Neural cell (in vitro differentiated cells): ENCODE data around the gene C4orf36. TPM values are rescaled to one million over a fixed set of nuclear protein-coding genes. Genes with fewer than 3 reads are reported as not detected.
"Not testable (repeated sequence)": the region's sequence is repeated elsewhere in the genome, so short reads cannot be mapped to it uniquely, and the experiment has no call there.

ENCODE experiments used
- H2AFZ ChIP-seq: fragments of 200-600, 300-800 bp; sonication (generic), shearing (Covaris generic); 2 replicates; pipeline ENCODE4 v1.6.0; 2014; ENCODE audit warnings: low read depth, mild to moderate bottlenecking, antibody characterized with exemption, low read length, moderate library complexity
- H3F3A ChIP-seq: fragments of 200-600 bp; shearing (Covaris generic); 2 replicates; pipeline ENCODE4 v1.6.1; 2016; ENCODE audit warnings: mild to moderate bottlenecking, moderate library complexity, mixed read lengths, antibody characterized with exemption, low read length; ENCODE audit not compliant: insufficient read depth, poor library complexity, severe bottlenecking
- H3K27ac ChIP-seq: fragments of 200-600, 300-800 bp; sonication (generic), shearing (Covaris generic); 2 replicates; pipeline ENCODE4 v1.5.1; 2014; ENCODE audit warnings: mild to moderate bottlenecking, low read length, moderate library complexity
- H3K27me3 ChIP-seq: fragments of 300-800, 200-600 bp; sonication (generic), shearing (Covaris generic); 2 replicates; pipeline ENCODE4 v1.6.0; 2014; ENCODE audit warnings: mild to moderate bottlenecking, low read depth, low read length, moderate library complexity; ENCODE audit not compliant: insufficient read depth
- H3K36me3 ChIP-seq: fragments of 300-800, 200-600 bp; sonication (generic), shearing (Covaris generic); 2 replicates; pipeline ENCODE4 v1.5.1; 2014; ENCODE audit warnings: mild to moderate bottlenecking, antibody characterized with exemption, low read length, moderate library complexity; ENCODE audit not compliant: insufficient read depth
- H3K4me2 ChIP-seq: fragments of 300-800, 200-600 bp; sonication (generic), shearing (Covaris generic); 2 replicates; pipeline ENCODE4 v1.6.0; 2014; ENCODE audit warnings: mild to moderate bottlenecking, low read length
- H3K4me3 ChIP-seq: fragments of 300-800, 200-600 bp; sonication (generic), shearing (Covaris generic); 2 replicates; pipeline ENCODE4 v1.5.1; 2014; ENCODE audit warnings: mild to moderate bottlenecking, low read length, moderate library complexity
- H3K79me2 ChIP-seq: fragments of 200-600 bp; shearing (Covaris generic); replicated peaks from 2 replicates; pipeline ENCODE4 v1.6.0; 2014; ENCODE audit warnings: mild to moderate bottlenecking, low read length, moderate library complexity; ENCODE audit not compliant: insufficient read depth
- H3K9ac ChIP-seq: fragments of 300-800, 200-600 bp; sonication (generic), shearing (Covaris generic); 2 replicates; pipeline ENCODE4 v1.6.1; 2016; ENCODE audit warnings: mild to moderate bottlenecking, low read length, mixed read lengths
- H3K9me2 ChIP-seq: fragments of 200-600 bp; shearing (Covaris generic); 2 replicates; pipeline ENCODE4 v1.6.1; 2016; ENCODE audit warnings: mild to moderate bottlenecking, low read length, mixed read lengths; ENCODE audit not compliant: insufficient read depth
- H3K9me3 ChIP-seq: fragments of 200-600, 300-800 bp; sonication (generic), shearing (Covaris generic); 2 replicates; pipeline ENCODE4 v1.6.1; 2016; ENCODE audit warnings: mild to moderate bottlenecking, mixed run types, low read length, moderate library complexity, mixed read lengths
- H4K20me1 ChIP-seq: fragments of 200-600 bp; shearing (Covaris generic); 2 replicates; pipeline ENCODE4 v1.6.1; 2016; ENCODE audit warnings: mild to moderate bottlenecking, mixed run types; ENCODE audit not compliant: insufficient read depth
- EP300 ChIP-seq: fragments of 450-650 bp; conservative IDR thresholded peaks from 2 replicates; pipeline ENCODE4 v1.6.1; 2014; ENCODE audit warnings: antibody characterized with exemption, mild to moderate bottlenecking, moderate library complexity; ENCODE audit not compliant: poor library complexity, severe bottlenecking
- EZH2 ChIP-seq: fragments of 200-600, 300-800 bp; shearing (Covaris generic), sonication (generic); IDR thresholded peaks from 2 replicates; pipeline ENCODE4 v1.6.1; 2014; ENCODE audit warnings: antibody characterized with exemption, low read length, borderline replicate concordance, mild to moderate bottlenecking; ENCODE audit not compliant: insufficient read depth, poor library complexity, severe bottlenecking
- MXI1 ChIP-seq: fragments of 450-650 bp; conservative IDR thresholded peaks from 2 replicates; pipeline ENCODE4 v1.6.1; 2014; ENCODE audit warnings: antibody characterized with exemption, mild to moderate bottlenecking; ENCODE audit not compliant: poor library complexity, severe bottlenecking
- POLR2AphosphoS5 ChIP-seq: IDR thresholded peaks from 2 replicates; pipeline ENCODE4 v1.6.1; 2012
- RAD21 ChIP-seq: fragments of 450-650 bp; conservative IDR thresholded peaks from 2 replicates; pipeline ENCODE4 v1.6.1; 2014; ENCODE audit warnings: antibody characterized with exemption, mild to moderate bottlenecking, moderate library complexity
- SMC3 ChIP-seq: fragments of 450-650 bp; conservative IDR thresholded peaks from 2 replicates; pipeline ENCODE4 v1.6.1; 2014; ENCODE audit warnings: antibody characterized with exemption, mild to moderate bottlenecking, moderate library complexity; ENCODE audit not compliant: poor library complexity
- TAF1 ChIP-seq: IDR thresholded peaks from 2 replicates; pipeline ENCODE4 v1.6.1; 2012; ENCODE audit warnings: low read depth
- polyA plus RNA-seq: library from polyadenylated mRNA; depleted of rRNA; stranded (reverse); fragments of >200 nt; gene quantifications from 2 replicates; pipeline ENCODE4 v1.2.3, GENCODE V29; 2014
- TF ChIP-seq, protein P1 (sequence below): fragments of 450-650 bp; IDR thresholded peaks from 2 replicates; pipeline ENCODE4 v1.5.1; 2014; ENCODE audit warnings: antibody characterized with exemption, mild to moderate bottlenecking, moderate library complexity; ENCODE audit not compliant: poor library complexity, severe bottlenecking
- TF ChIP-seq, protein P2 (sequence below): IDR thresholded peaks from 2 replicates; pipeline ENCODE4 v1.6.1; 2012; ENCODE audit warnings: borderline replicate concordance

Gene C4orf36
- polyA plus RNA-seq, 1 donor from 2014 or later, result 1.5 TPM

DNA sequence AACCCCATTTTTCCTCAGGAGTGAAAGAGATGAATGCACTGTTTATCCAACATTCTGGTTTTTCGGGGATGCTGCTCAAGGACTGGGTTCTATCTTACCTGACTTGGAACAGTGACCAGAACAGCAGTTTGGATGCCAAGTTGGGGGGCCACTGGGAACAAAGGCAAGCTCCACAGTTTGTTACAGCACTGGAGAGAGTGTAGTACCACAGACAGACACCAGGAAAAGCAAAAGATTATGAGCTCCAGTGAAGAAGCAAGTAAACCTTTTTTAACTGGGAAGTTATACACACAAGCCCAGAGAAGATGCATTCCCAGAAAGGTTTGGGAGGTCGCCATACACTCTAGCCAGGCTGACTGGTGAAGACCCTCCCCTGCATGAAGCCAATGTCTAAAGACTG, 13.6 kb downstream of the C4orf36 start:
- Histone ChIP-seq H2AFZ (no peak overlapping the region), H3K9ac (no peak overlapping the region), H3K9me2 (no peaks in the 10 kb centered on the region), H3K36me3 (no peaks in the 10 kb centered on the region), H3K9me3 (peaks cover 11% of the 10 kb centered on the region), H3K27ac (no peak overlapping the region), H4K20me1 (no peaks in the 10 kb centered on the region), H3K4me2 (no peak overlapping the region), H3K27me3 (no peaks in the 10 kb centered on the region), H3K4me3 (no peak overlapping the region), H3K79me2 (no peaks in the 10 kb centered on the region), H3F3A (no peaks in the 10 kb centered on the region)
- TF ChIP-seq, protein P1, sequence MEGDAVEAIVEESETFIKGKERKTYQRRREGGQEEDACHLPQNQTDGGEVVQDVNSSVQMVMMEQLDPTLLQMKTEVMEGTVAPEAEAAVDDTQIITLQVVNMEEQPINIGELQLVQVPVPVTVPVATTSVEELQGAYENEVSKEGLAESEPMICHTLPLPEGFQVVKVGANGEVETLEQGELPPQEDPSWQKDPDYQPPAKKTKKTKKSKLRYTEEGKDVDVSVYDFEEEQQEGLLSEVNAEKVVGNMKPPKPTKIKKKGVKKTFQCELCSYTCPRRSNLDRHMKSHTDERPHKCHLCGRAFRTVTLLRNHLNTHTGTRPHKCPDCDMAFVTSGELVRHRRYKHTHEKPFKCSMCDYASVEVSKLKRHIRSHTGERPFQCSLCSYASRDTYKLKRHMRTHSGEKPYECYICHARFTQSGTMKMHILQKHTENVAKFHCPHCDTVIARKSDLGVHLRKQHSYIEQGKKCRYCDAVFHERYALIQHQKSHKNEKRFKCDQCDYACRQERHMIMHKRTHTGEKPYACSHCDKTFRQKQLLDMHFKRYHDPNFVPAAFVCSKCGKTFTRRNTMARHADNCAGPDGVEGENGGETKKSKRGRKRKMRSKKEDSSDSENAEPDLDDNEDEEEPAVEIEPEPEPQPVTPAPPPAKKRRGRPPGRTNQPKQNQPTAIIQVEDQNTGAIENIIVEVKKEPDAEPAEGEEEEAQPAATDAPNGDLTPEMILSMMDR, result no peak
- TF ChIP-seq POLR2AphosphoS5, result no peak
- TF ChIP-seq, protein P2, sequence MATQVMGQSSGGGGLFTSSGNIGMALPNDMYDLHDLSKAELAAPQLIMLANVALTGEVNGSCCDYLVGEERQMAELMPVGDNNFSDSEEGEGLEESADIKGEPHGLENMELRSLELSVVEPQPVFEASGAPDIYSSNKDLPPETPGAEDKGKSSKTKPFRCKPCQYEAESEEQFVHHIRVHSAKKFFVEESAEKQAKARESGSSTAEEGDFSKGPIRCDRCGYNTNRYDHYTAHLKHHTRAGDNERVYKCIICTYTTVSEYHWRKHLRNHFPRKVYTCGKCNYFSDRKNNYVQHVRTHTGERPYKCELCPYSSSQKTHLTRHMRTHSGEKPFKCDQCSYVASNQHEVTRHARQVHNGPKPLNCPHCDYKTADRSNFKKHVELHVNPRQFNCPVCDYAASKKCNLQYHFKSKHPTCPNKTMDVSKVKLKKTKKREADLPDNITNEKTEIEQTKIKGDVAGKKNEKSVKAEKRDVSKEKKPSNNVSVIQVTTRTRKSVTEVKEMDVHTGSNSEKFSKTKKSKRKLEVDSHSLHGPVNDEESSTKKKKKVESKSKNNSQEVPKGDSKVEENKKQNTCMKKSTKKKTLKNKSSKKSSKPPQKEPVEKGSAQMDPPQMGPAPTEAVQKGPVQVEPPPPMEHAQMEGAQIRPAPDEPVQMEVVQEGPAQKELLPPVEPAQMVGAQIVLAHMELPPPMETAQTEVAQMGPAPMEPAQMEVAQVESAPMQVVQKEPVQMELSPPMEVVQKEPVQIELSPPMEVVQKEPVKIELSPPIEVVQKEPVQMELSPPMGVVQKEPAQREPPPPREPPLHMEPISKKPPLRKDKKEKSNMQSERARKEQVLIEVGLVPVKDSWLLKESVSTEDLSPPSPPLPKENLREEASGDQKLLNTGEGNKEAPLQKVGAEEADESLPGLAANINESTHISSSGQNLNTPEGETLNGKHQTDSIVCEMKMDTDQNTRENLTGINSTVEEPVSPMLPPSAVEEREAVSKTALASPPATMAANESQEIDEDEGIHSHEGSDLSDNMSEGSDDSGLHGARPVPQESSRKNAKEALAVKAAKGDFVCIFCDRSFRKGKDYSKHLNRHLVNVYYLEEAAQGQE, result no peak
- TF ChIP-seq TAF1, result no peak
- TF ChIP-seq EP300, result no peak
- TF ChIP-seq EZH2, result no peak

DNA sequence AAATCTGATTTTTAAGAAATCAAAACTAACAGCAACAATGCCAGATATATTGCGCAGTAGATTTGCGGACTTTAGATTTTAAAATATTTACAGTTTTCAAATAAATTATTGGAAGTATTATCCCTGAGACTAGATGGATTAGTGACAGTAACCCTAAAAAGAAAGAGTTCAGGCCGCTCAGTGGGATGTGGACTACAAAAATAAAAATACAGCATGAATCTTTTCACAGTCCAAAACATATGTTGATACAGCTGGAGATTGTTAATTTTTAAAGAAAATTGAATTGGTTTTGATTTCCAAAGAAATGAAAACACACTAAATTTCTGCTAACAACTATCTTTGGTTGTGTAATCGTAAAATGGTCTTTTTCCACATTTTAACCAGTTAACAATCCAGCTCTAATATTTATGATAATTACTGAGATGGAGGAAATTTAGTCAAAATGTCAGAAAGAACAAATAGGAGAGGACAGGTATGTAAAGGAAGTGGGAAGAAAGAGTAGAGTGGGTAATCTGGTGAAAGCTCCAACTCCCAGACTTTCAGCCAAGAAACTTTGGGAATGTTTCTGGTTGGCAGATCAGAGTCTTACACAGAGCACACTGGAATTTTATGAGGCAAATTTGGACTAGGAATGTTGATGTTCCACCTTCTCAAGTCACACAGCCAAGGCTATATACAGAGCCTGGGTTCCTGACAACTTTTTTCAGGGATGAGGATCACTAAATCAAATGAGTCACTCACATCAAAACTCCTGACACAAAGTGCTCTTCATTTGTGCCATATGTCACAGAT, 15.1 kb downstream of the C4orf36 start:
- Histone ChIP-seq H3K4me3 (no peak overlapping the region), H3F3A (no peaks in the 10 kb centered on the region), H3K36me3 (no peaks in the 10 kb centered on the region), H2AFZ (no peak overlapping the region), H3K27me3 (no peaks in the 10 kb centered on the region), H3K9me2 (no peaks in the 10 kb centered on the region), H3K4me2 (no peak overlapping the region), H3K79me2 (no peaks in the 10 kb centered on the region), H4K20me1 (no peaks in the 10 kb centered on the region), H3K9me3 (peaks cover 11% of the 10 kb centered on the region), H3K27ac (no peak overlapping the region), H3K9ac (no peak overlapping the region)
- TF ChIP-seq MXI1 (no peak), SMC3 (no peak), EZH2 (no peak), RAD21 (no peak)

DNA sequence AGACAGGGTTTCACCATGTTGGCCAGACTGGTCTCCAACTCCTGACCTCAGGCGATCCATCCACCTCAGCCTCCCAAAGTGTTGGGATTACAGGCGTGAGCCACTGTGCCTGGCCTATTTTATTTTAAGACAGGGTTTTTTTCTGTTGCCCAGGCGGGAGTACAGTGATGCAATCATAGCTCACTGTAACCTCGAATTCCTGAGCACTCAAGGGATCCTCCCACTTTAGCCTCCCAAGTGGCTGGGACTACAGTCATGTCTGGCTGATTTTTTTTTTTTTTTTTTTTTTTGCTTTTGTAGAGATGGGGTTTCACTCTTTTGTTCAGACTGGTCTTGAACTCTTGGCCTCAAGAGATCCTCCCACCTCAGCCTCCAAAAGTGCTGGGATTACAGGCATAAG, 16.8 kb downstream of the C4orf36 start:
- H4K20me1 ChIP-seq, H3K9ac ChIP-seq, H3K9me2 ChIP-seq, H2AFZ ChIP-seq, H3K4me2 ChIP-seq, H3K79me2 ChIP-seq, H3K4me3 ChIP-seq, H3K27me3 ChIP-seq, H3F3A ChIP-seq, H3K36me3 ChIP-seq, H3K27ac ChIP-seq: not testable (repeated sequence)
- peaks cover 11% of the 10 kb centered on the region for H3K9me3 ChIP-seq
